ENCODE measurements around the gene PCNX3. TPM values are rescaled to one million over a fixed set of nuclear protein-coding genes. Genes with fewer than 3 reads are reported as not detected.

Gene PCNX3
- polyA plus RNA-seq, 3 donors, result 0.58 to 36.4 (median 1.7) TPM

GRCh38 chr11:65593518-65594414 is 21.8 kb upstream of the PCNX3 start:
- Histone ChIP-seq H4K20me1 (ENCODE audit: insufficient read depth, low read length) (peaks cover 96% of the 10 kb centered on the region), H3K79me2 (ENCODE audit: insufficient read depth, low read length) (peaks cover 16% of the 10 kb centered on the region), H3K4me3 (replicated peaks in 1 of 3; ENCODE audit: low read depth in 2 of 3, low read length in 3 of 3) (no peak overlapping the region), H3K9ac (ENCODE audit: insufficient read depth, low read length, poor library complexity, severe bottlenecking) (no peak overlapping the region), H3K36me3 (replicated peaks in 1 of 2; ENCODE audit: control insufficient read depth in 1 of 2, insufficient read depth in 2 of 2, low read length in 2 of 2) (peaks cover 60 to 64% of the 10 kb centered on the region in 2 donors), H2AFZ (ENCODE audit: insufficient read depth, low read depth, low read length, poor library complexity, severe bottlenecking) (no peak overlapping the region), H3K27ac (ENCODE audit: low read depth in 1 of 2, low read length in 2 of 2) (peak overlapping the region in 1 of 2 donors; percentile 7), H3K27me3 (ENCODE audit: control insufficient read depth in 2 of 2, insufficient read depth in 2 of 2, low read length in 2 of 2) (no peaks in the 10 kb centered on the region), H3K9me3 (replicated peaks in 1 of 2; ENCODE audit: control insufficient read depth in 1 of 2, insufficient read depth in 1 of 2, low read length in 2 of 2) (no peaks in the 10 kb centered on the region), H3K4me1 (ENCODE audit: control insufficient read depth in 1 of 2, insufficient read depth in 2 of 2, low read length in 2 of 2) (peaks cover 26 to 44% of the 10 kb centered on the region in 2 donors), H3K4me2 (replicated peaks; ENCODE audit: extremely low read depth, low read length, poor library complexity, severe bottlenecking) (no peak overlapping the region)
- Mint-ChIP-seq H3K9me3 (no peaks in the 10 kb centered on the region), H3K27ac (peak overlapping the region; percentile 30 to 75 (median 46)), H3K36me3 (peaks cover 39 to 70% of the 10 kb centered on the region in 2 donors), H3K4me1 (peaks cover 37% of the 10 kb centered on the region), H3K27me3 (ENCODE audit: low read depth in 3 of 3) (no peaks in the 10 kb centered on the region), H3K4me3 (no peak overlapping the region)
- DNase-seq, result peak in 2 of 3 donors; percentile 40 to 44
- 86% methylated on average over 20 of the region's 26 CpGs for WGBS (ENCODE audit: insufficient coverage)
- TF ChIP-seq CTCF (IDR thresholded peaks at IDR 0.05), result peak; percentile 82
- intact Hi-C loops (cut with micrococcal nuclease), result no loop called here

- H3K4me3 ChIP-seq (replicated peaks in 1 of 3; ENCODE audit: low read depth in 2 of 3, low read length in 3 of 3), result no peak overlapping the region
- no peak for DNase-seq
- peak overlapping the region; percentile 46 to 53 for H3K27ac ChIP-seq (ENCODE audit: low read depth in 1 of 2, low read length in 2 of 2)
- WGBS (ENCODE audit: insufficient coverage), result 93% methylated on average over 3 of the region's 3 CpGs
- H3K4me1 Mint-ChIP-seq, result peaks cover 31% of the 10 kb centered on the region
- TF ChIP-seq CTCF (IDR thresholded peaks at IDR 0.05), result no peak
- H3K27me3 Mint-ChIP-seq (ENCODE audit: low read depth in 3 of 3), result no peaks in the 10 kb centered on the region
- intact Hi-C loops (cut with micrococcal nuclease), result no loop called here
- peaks cover 2% of the 10 kb centered on the region for H3K79me2 ChIP-seq (ENCODE audit: insufficient read depth, low read length)
- no peaks in the 10 kb centered on the region for H3K9me3 ChIP-seq (replicated peaks in 1 of 2; ENCODE audit: control insufficient read depth in 1 of 2, insufficient read depth in 1 of 2, low read length in 2 of 2)
- peaks cover 41 to 67% of the 10 kb centered on the region in 2 donors for H3K36me3 Mint-ChIP-seq
- peak overlapping the region in 4 of 7 donors; percentile 25 to 82 (median 60) for H3K27ac Mint-ChIP-seq
- no peaks in the 10 kb centered on the region for H3K9me3 Mint-ChIP-seq
- peaks cover 96% of the 10 kb centered on the region for H4K20me1 ChIP-seq (ENCODE audit: insufficient read depth, low read length)
- no peak overlapping the region for H3K9ac ChIP-seq (ENCODE audit: insufficient read depth, low read length, poor library complexity, severe bottlenecking)
- no peak overlapping the region for H3K4me3 Mint-ChIP-seq
- peaks cover 61 to 69% of the 10 kb centered on the region in 2 donors for H3K36me3 ChIP-seq (replicated peaks in 1 of 2; ENCODE audit: control insufficient read depth in 1 of 2, insufficient read depth in 2 of 2, low read length in 2 of 2)
- no peak overlapping the region for H2AFZ ChIP-seq (ENCODE audit: insufficient read depth, low read depth, low read length, poor library complexity, severe bottlenecking)
- H3K4me2 ChIP-seq (replicated peaks; ENCODE audit: extremely low read depth, low read length, poor library complexity, severe bottlenecking), result no peak overlapping the region
- H3K27me3 ChIP-seq (ENCODE audit: control insufficient read depth in 2 of 2, insufficient read depth in 2 of 2, low read length in 2 of 2), result no peaks in the 10 kb centered on the region
- peaks cover 16 to 30% of the 10 kb centered on the region in 2 donors for H3K4me1 ChIP-seq (ENCODE audit: control insufficient read depth in 1 of 2, insufficient read depth in 2 of 2, low read length in 2 of 2)
Observed at GRCh38 chr11:65595131-65595530, 20.4 kb upstream of the PCNX3 start.
